Measurements from ENCODE around the gene FLRT3. TPM values are rescaled to one million over a fixed set of nuclear protein-coding genes. Genes with fewer than 3 reads are reported as not detected.

The FLRT3 gene
- total RNA-seq, 1 donor from 2014 or later = not detected

- intact Hi-C loops (cut with micrococcal nuclease) = no loop called here
Observed at GRCh38 chr20:14319704-14320103, 17.7 kb downstream of the FLRT3 start.

- intact Hi-C loops (cut with micrococcal nuclease) = no loop called here
Observed at GRCh38 chr20:14313341-14314020, 23.9 kb downstream of the FLRT3 start.

- intact Hi-C loops (cut with micrococcal nuclease) = no loop called here
Observed at GRCh38 chr20:14312001-14312400, 25.4 kb downstream of the FLRT3 start.

DNA sequence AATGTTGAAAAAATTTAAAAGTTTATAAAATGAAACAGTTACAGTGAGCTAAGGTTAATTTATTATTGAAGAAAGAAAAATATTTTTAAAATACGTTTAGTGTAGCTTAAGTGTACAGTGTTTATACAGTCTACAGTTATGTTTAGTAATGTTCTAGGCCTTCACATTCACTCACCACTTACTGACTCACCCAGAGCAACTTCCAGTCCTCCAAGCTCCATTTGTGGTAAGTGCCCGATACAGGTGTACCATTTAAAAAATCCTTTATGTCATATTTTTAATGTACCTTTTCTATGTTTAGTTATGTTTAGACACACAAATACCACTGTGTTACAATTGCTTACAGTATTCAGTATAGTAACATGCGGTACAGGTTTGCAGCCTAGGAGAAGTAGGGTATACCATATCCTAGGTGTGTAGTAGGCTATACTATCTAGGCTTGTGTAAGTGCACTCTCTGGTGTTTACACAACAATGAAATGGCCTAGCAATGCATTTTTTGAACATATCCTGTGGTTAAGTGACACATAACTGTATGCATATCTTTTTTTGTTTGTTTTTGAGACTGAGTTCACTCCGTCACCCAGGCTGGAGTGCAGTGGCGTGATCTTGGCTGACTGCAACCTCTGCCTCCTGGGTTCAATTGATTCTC lies 26.3 kb downstream of the FLRT3 start:
- intact Hi-C loops (cut with micrococcal nuclease) = no loop called here

DNA sequence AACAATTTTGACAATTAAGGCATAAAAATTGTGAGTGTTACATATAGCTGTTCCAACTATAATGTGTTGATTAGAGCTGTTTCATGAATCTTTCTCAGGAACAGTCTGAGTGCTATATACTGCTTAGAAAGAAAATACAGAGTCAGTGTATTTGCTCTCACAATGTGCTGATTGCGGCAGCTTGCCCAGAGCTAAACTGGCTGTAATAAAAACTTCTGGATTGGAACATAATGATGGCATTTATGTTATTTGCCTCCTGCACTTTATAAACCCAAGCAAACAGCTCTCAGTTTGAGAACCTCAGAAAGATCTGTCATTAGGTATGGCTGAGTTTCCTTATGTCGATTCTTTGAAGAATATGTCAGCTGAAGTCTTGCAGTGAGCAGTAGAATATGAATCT lies 29.5 kb downstream of the FLRT3 start:
- intact Hi-C loops (cut with micrococcal nuclease) = no loop called here

GRCh38 chr20:14304472-14304871 lies 32.9 kb downstream of the FLRT3 start:
- intact Hi-C loops (cut with micrococcal nuclease) = no loop called here

GRCh38 chr20:14303651-14304050 lies 33.8 kb downstream of the FLRT3 start:
- intact Hi-C loops (cut with micrococcal nuclease) = no loop called here

- intact Hi-C loops (cut with micrococcal nuclease) = no loop called here
Observed at GRCh38 chr20:14303106-14303505, 34.3 kb downstream of the FLRT3 start.

- intact Hi-C loops (cut with micrococcal nuclease) = no loop called here
Observed at GRCh38 chr20:14299831-14300230, 37.6 kb downstream of the FLRT3 start.

DNA sequence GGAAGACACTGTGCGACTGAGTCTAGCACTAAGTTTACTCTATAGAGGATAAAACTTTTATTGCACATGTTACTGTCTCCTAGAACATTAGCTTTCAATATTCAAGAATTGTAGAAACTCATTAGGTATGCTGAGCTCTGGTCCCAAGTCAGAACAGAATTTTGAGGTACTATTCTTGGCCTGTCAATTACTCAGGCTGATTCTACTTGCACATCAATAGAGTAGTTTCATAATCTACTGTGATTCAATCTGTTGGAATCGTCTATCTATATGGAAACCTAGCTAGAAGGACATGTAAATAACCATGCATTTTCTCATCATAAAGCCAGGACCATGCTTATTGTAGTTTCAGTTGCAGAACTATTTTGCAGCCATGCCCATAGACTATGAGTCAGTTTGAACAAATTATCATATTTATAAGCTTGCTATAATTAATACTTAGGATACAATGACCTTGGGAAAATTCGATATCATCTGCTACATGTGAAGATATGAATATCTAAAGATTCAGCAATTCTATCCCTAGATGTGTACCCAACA lies 41.6 kb downstream of the FLRT3 start:
- intact Hi-C loops (cut with micrococcal nuclease) = no loop called here

- intact Hi-C loops (cut with micrococcal nuclease) = no loop called here
Observed at GRCh38 chr20:14295238-14295637, 42.2 kb downstream of the FLRT3 start.

DNA sequence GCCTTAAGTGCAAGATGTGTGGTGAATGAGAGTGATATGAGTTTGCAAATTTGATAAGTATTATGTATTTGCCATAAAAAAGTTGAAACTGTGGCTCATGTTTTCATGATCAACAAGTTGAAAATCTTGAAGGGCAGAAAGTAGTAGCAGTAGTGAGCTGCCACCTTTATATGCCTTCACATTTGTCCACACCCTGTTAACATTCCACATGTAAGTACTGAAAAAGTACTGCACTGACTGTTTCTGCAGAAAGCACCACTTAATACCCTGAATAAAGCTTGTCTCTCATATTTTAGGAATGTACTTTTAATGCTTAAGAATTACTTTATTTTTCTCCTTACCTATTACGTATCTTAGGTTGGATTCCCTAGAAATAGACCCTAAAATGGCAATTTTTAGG lies 45.9 kb downstream of the FLRT3 start:
- intact Hi-C loops (cut with micrococcal nuclease) = no loop called here

DNA sequence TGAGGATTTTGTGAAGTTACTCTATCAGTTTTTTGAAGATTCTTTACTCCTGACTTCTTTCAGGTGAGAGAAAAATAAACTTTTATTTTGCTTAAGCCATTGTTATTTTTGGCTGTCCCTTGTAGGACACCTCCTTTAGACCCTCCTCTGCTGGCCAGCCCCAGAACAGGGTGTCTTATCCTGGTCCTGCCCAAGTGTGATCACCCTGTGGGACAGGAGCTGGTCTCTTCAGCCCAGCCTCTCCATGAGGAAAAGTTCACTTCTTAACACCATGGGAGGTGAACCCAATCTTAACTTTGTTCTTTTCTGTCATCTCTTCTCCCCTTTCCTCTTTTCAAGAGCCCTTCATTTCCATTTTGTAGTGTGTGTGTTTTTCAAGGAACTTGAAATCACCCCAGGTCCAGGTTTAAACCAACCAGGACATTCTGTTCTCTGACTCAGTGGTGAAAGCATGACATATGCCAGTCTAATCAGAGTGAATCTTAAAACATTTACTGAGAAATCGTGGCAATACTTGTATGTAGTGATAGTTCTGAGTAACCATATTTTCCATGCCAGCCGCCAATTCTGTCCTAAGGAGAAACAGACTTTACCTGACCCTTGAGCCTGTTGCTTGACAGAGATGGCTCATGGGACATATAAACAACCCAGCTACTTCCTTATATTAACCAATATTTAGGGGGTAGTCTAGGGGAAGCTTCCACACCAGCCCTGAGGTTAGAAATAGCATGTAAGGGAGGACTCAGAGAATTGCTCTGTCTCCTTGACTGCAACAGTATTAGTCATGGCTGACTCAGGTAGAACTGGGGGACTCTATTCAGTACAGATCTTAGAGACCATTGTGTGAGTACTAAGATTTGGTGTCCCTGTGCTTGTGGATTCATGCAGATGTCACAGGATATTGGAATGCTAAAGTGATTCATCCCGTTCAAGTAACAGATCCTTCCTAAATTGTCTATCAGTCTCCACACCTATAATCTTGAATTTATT lies 48.8 kb downstream of the FLRT3 start:
- intact Hi-C loops (cut with micrococcal nuclease) = no loop called here

DNA sequence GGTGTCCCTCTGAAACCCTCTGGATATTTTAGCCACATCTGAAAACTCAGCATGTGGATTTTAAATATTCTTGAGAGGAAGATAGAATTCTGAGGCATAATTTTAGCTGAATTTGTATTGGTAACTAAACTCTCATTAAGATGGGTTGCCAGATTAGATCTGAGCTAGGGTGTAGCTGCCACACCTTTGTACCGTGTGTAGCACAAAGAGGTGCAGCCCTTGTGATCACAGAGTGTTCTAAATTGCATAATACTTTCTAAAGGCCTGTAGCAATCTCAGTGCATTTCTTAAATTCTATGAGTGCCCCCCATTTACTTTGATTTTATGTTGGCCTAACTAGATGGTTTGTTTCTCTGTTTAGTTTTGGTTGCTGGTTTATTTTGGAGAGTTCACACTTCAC lies 53.0 kb downstream of the FLRT3 start:
- intact Hi-C loops (cut with micrococcal nuclease) = no loop called here

- intact Hi-C loops (cut with micrococcal nuclease) = no loop called here
Observed at GRCh38 chr20:14282140-14282539, 55.3 kb downstream of the FLRT3 start.
